ENCODE data around the gene PCDHA4.

DNA sequence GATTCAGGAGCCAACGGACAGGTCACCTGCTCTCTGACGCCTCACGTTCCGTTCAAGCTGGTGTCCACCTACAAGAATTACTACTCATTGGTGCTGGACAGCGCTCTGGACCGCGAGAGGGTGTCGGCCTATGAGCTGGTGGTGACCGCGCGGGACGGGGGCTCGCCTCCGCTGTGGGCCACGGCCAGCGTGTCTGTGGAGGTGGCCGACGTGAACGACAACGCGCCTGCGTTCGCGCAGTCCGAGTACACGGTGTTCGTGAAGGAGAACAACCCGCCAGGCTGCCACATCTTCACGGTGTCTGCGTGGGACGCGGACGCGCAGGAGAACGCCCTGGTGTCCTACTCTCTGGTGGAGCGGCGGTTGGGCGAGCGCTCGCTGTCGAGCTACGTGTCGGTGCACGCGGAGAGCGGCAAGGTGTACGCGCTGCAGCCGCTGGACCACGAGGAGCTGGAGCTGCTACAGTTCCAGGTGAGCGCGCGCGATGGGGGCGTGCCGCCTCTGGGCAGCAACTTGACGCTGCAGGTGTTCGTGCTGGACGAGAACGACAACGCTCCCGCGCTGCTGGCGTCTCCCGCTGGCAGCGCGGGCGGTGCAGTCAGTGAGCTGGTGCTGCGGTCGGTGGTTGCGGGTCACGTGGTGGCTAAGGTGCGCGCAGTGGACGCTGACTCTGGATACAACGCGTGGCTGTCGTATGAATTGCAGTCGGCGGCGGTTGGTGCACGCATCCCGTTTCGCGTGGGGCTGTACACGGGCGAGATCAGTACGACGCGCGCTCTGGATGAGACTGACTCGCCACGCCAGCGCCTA, 50.5 kb downstream of the PCDHA4 start:
- TF ChIP-seq, protein P1, sequence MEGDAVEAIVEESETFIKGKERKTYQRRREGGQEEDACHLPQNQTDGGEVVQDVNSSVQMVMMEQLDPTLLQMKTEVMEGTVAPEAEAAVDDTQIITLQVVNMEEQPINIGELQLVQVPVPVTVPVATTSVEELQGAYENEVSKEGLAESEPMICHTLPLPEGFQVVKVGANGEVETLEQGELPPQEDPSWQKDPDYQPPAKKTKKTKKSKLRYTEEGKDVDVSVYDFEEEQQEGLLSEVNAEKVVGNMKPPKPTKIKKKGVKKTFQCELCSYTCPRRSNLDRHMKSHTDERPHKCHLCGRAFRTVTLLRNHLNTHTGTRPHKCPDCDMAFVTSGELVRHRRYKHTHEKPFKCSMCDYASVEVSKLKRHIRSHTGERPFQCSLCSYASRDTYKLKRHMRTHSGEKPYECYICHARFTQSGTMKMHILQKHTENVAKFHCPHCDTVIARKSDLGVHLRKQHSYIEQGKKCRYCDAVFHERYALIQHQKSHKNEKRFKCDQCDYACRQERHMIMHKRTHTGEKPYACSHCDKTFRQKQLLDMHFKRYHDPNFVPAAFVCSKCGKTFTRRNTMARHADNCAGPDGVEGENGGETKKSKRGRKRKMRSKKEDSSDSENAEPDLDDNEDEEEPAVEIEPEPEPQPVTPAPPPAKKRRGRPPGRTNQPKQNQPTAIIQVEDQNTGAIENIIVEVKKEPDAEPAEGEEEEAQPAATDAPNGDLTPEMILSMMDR (IDR thresholded peaks at IDR 0.05): no peak
- TF ChIP-seq EP300 (IDR thresholded peaks at IDR 0.05) (no peak), POLR2A (IDR thresholded peaks at IDR 0.05) (no peak)
